Prostate gland (tissue), 2 donors: ENCODE measurements around the gene AGBL4. TPM values are rescaled to one million over a fixed set of nuclear protein-coding genes. Genes with fewer than 3 reads are reported as not detected.

ENCODE experiments used
- DNase-seq: peaks from one replicate; pipeline ENCODE4 v3.0.0-alpha.2; 2019; ENCODE audit warnings: low spot score
- H3K27ac ChIP-seq, 2 donors: fragments of 200-600 bp; sonication (generic); 2 replicates each; pipeline ENCODE4 v1.5.1; 2017 to 2019
- H3K27me3 ChIP-seq: fragments of 200-600 bp; sonication (generic); replicated peaks from 2 replicates; pipeline ENCODE4 v1.5.1; 2019; ENCODE audit not compliant: insufficient read depth
- H3K36me3 ChIP-seq, 2 donors: fragments of 200-600 bp; sonication (generic); 1 replicate in 1 of 2; 2 replicates in 1 of 2; pipeline versions ENCODE4 v1.5.1 to v1.8.1; 2017 to 2019
- H3K4me1 ChIP-seq: fragments of 200-600 bp; sonication (generic); replicated peaks from 2 replicates; pipeline ENCODE4 v1.5.1; 2019
- H3K4me3 ChIP-seq, 2 donors: fragments of 200-600 bp; sonication (generic); 2 replicates each; pipeline ENCODE4 v1.5.1; 2017 to 2019
- H3K9me3 ChIP-seq: fragments of 200-600 bp; sonication (generic); 2 replicates; pipeline ENCODE4 v1.5.1; 2017
- POLR2A ChIP-seq: fragments of 450-650 bp; IDR thresholded peaks from one replicate; pipeline ENCODE4 v1.6.1; 2016; ENCODE audit warnings: antibody characterized with exemption, mild to moderate bottlenecking
- POLR2AphosphoS5 ChIP-seq: sonication (generic); formaldehyde crosslinking; IDR thresholded peaks from one replicate; pipeline ENCODE4 v1.6.1; 2017; ENCODE audit warnings: antibody characterized with exemption
- WGBS: methylation state at CpG from one replicate; pipeline ENCODE4 v1.1.5; 2018; 5-methylcytosine and 5-hydroxymethylcytosine counted together
- intact Hi-C: fragments of 100-400 bp; cut with DNase I; formaldehyde crosslinking; loops from one replicate; pipeline ENCODE4 v1.14.2; 2022
- total RNA-seq, 2 donors: library from RNA; depleted of rRNA; stranded (reverse); fragments of >200 nt; gene quantifications; one replicate each; pipeline ENCODE4 v1.1.0, GENCODE V29; 2016
- TF ChIP-seq, protein P1 (sequence below), 4 experiments: fragments of 200-600 bp in 2 of 4; fragments of 450-650 bp in 2 of 4; sonication (generic) in 2 of 4; IDR thresholded peaks; 1 replicate in 3 of 4; 2 replicates in 1 of 4; pipeline ENCODE4 v1.5.1; 2016 to 2019; ENCODE audit warnings: antibody characterized with exemption in 4 of 4, mild to moderate bottlenecking in 2 of 4, moderate library complexity in 2 of 4

The AGBL4 gene
- total RNA-seq, 2 donors from 2014 or later: 0.82 to 2.7 TPM

DNA sequence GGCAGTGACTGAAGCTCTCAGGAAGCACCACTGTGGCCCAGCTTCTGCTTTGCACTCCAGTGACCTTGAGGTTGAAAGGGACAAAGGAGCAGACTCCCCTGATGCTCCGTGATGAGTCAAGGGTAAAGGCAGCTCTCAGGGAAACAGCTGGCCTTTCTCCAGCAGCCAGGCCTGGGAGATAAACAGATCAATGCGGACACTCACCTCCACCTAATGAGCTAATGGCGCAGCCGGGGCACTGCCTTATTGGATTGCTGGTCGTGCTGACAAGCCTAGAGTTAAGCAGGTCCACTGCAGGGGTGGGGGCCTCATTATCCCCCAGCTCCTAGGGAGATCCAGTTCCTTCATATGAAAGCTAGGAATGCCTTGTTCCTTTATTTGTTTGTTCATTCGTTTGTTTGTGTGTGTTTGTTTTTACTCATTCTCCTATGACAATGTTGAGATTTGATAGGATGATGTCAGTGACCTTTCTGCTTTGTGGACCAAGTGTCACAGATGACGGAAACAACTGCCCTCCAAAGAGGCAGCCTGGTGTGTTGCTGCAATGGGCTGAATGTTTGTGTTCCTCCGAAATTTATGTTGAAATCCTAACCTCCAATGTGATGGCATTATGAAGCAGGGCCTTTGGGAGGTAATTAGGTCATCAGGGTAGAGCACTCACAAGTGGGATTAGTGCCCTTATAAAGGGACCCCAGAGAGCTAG, 1105.7 kb downstream of the AGBL4 start:
- 81% methylated on average over 8 of the region's 8 CpGs for WGBS
- no peak for DNase-seq
- TF ChIP-seq, protein P1, sequence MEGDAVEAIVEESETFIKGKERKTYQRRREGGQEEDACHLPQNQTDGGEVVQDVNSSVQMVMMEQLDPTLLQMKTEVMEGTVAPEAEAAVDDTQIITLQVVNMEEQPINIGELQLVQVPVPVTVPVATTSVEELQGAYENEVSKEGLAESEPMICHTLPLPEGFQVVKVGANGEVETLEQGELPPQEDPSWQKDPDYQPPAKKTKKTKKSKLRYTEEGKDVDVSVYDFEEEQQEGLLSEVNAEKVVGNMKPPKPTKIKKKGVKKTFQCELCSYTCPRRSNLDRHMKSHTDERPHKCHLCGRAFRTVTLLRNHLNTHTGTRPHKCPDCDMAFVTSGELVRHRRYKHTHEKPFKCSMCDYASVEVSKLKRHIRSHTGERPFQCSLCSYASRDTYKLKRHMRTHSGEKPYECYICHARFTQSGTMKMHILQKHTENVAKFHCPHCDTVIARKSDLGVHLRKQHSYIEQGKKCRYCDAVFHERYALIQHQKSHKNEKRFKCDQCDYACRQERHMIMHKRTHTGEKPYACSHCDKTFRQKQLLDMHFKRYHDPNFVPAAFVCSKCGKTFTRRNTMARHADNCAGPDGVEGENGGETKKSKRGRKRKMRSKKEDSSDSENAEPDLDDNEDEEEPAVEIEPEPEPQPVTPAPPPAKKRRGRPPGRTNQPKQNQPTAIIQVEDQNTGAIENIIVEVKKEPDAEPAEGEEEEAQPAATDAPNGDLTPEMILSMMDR (IDR thresholded peaks at IDR 0.05): no peak
- TF ChIP-seq POLR2AphosphoS5 (no peak), POLR2A (no peak)

DNA sequence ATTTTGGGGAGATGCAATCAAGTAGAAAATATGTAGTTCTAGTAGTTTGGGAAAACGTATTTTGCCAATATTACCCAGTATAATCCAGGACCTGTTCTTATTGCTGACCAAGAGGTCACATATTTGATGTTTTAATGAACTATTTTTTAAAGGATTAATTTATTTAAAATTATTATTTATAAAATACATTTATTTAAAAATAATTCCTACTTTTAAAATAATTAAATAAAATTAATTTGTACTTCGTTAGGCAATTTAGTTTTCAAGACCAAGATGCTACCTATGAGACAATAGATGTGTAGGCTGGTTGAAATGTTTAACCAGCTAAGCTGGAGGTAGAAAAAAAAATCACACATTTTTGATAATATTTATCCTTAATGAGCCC, 1106.7 kb downstream of the AGBL4 start:
- intact Hi-C loops: no loop called here
- Histone ChIP-seq H3K27me3 (no peaks in the 10 kb centered on the region), H3K36me3 (no peaks in the 10 kb centered on the region), H3K9me3 (no peaks in the 10 kb centered on the region), H3K27ac (no peak overlapping the region), H3K4me3 (no peak overlapping the region), H3K4me1 (no peaks in the 10 kb centered on the region)
- TF ChIP-seq POLR2A: no peak
- no peak for TF ChIP-seq POLR2AphosphoS5
- TF ChIP-seq, protein P1 (IDR thresholded peaks at IDR 0.05): no peak
- DNase-seq: no peak
- 95% methylated on average over 2 of the region's 2 CpGs for WGBS

More for the DNA sequence above, 1105.7 kb downstream of the AGBL4 start:
- H3K4me1 ChIP-seq: no peaks in the 10 kb centered on the region
- H3K27me3 ChIP-seq: no peaks in the 10 kb centered on the region
- no peak overlapping the region for H3K27ac ChIP-seq
- intact Hi-C loops: no loop called here
- H3K4me3 ChIP-seq: no peak overlapping the region
- no peaks in the 10 kb centered on the region for H3K36me3 ChIP-seq
- H3K9me3 ChIP-seq: no peaks in the 10 kb centered on the region

DNA sequence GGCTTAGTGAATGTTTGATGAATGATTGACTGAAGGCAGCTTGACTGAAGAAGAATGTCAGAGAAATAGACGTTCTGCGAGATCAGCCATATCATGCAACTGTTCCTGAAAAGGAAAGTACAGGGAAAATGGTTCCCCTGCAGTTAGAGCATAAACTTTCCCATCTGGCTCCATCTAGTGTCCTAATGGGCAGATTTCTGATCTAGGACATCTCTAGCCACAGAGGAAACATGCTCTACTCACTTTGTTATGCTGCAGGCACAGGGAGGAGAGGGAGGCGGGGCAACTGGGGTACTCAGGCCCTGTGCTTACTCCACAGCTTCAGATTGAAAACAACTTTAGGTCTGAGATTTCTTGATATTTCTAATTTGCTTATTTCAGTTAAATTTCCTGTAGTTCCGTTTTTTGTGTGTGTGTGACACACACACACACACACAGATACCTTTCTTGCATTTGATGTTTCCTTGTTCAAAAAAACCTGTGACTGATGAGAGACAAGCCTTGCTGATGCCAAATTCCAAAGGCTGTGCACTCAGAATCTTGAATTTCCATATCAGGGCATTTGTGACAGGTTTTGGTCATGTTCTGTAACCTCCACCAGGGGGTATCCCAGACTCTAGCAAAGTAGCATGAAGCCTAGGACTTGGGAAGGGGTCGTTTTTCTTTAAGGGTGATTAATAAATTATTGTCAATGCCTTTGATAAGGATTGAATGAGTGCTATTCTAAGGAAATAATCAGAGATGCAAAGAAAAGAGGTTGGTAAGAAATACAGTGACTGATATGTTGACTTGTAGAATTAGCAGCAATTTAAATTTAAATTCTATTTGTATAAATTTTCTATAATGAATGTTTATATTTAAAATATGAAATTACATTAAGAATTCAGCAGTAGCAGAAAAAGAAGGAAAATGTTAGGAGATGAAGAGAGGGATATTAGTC, 1107.4 kb downstream of the AGBL4 start:
- no peaks in the 10 kb centered on the region for H3K4me1 ChIP-seq
- TF ChIP-seq, protein P1 (IDR thresholded peaks at IDR 0.05): peak in 2 of 4 experiments; percentile 30 to 46
- no peak for TF ChIP-seq POLR2AphosphoS5
- no peak for TF ChIP-seq POLR2A
- H3K27me3 ChIP-seq: no peaks in the 10 kb centered on the region
- no peaks in the 10 kb centered on the region for H3K9me3 ChIP-seq
- H3K27ac ChIP-seq: no peak overlapping the region
- H3K36me3 ChIP-seq: no peaks in the 10 kb centered on the region
- no peak for DNase-seq
- no peak overlapping the region for H3K4me3 ChIP-seq
- 34% methylated on average over 5 of the region's 5 CpGs for WGBS
- intact Hi-C loops: no loop called here

DNA sequence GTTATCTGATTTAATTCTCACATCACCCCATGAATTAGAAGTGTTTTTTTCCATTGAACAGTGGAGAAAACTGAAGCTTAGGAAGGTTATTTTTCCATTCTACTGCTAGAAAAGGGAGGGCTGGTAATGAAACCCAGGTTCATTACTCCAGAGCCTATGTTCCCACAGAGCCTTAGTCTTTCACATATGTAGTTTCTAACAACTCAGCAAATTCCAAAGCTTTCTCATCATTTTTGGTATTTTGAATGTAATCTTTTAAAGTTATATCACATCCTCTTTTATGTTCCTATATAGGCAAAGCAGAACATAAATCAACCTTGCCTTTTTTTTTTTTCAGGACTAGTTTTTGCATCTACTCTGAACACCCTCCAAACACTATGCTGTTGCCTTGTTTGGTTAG, 1115.1 kb downstream of the AGBL4 start:
- Histone ChIP-seq H3K27ac (no peak overlapping the region), H3K4me3 (no peak overlapping the region), H3K27me3 (no peaks in the 10 kb centered on the region), H3K36me3 (no peaks in the 10 kb centered on the region), H3K4me1 (no peaks in the 10 kb centered on the region), H3K9me3 (no peaks in the 10 kb centered on the region)
- intact Hi-C loops: no loop called here
- TF ChIP-seq, protein P1 (IDR thresholded peaks at IDR 0.05): no peak
- TF ChIP-seq POLR2A: no peak
- no peak for TF ChIP-seq POLR2AphosphoS5
- DNase-seq: no peak
